HG03039 (cell line): ENCODE measurements around the gene OSBPL1A.

ENCODE experiments used
- ATAC-seq: cut with Tn5 transposase; IDR thresholded peaks from one replicate; pipeline ENCODE4 v1.9.1; 2021; ENCODE audit warnings: mild to moderate bottlenecking, moderate library complexity; ENCODE audit not compliant: unreplicated experiment

The OSBPL1A gene

GRCh38 chr18:24397694-24398368 lies at the start of gene OSBPL1A:
Gene OSBPL1A, minus strand, starts transcription at chr18:24397824. Its CDS starts 20,291 bp downstream, at chr18:24377533.
- peak; percentile 67 for ATAC-seq

- ATAC-seq = no peak
Measured at GRCh38 chr18:24446953-24447538, 49.4 kb upstream of the OSBPL1A start.

GRCh38 chr18:24446453-24446852 lies 48.8 kb upstream of the OSBPL1A start:
- no peak for ATAC-seq

- ATAC-seq = no peak
Measured at GRCh38 chr18:24443870-24444269, 46.2 kb upstream of the OSBPL1A start.

GRCh38 chr18:24436939-24437338 lies 39.3 kb upstream of the OSBPL1A start:
- no peak for ATAC-seq

GRCh38 chr18:24432618-24433017 lies 35.0 kb upstream of the OSBPL1A start:
- ATAC-seq = no peak

GRCh38 chr18:24429188-24429587 lies 31.6 kb upstream of the OSBPL1A start:
- no peak for ATAC-seq

- ATAC-seq = no peak
Measured at GRCh38 chr18:24428709-24429108, 31.1 kb upstream of the OSBPL1A start.

GRCh38 chr18:24427484-24427883 lies 29.9 kb upstream of the OSBPL1A start:
- ATAC-seq = no peak

- ATAC-seq = peak; percentile 75
Measured at GRCh38 chr18:24426398-24427294, 29.0 kb upstream of the OSBPL1A start, which contains the start of gene IMPACT. Gene IMPACT, plus strand, starts transcription at chr18:24426670. Its CDS starts 87 bp downstream, at chr18:24426757.

- ATAC-seq = no peak
Measured at GRCh38 chr18:24426073-24426397, 28.4 kb upstream of the OSBPL1A start.

- ATAC-seq = no peak
Measured at GRCh38 chr18:24421831-24422230, 24.2 kb upstream of the OSBPL1A start.

GRCh38 chr18:24420551-24420950 lies 22.9 kb upstream of the OSBPL1A start:
- no peak for ATAC-seq

- no peak for ATAC-seq
Measured at GRCh38 chr18:24417480-24417879, 19.9 kb upstream of the OSBPL1A start.

- no peak for ATAC-seq
Measured at GRCh38 chr18:24414349-24415003, 16.9 kb upstream of the OSBPL1A start.

GRCh38 chr18:24413148-24413547 lies 15.5 kb upstream of the OSBPL1A start:
- ATAC-seq = no peak

GRCh38 chr18:24408496-24408895 lies 10.9 kb upstream of the OSBPL1A start:
- no peak for ATAC-seq

- no peak for ATAC-seq
Measured at GRCh38 chr18:24404591-24404990, 7.0 kb upstream of the OSBPL1A start.

GRCh38 chr18:24403076-24403475 lies 5.5 kb upstream of the OSBPL1A start:
- no peak for ATAC-seq

- no peak for ATAC-seq
Measured at GRCh38 chr18:24402209-24402785, 4.7 kb upstream of the OSBPL1A start.

GRCh38 chr18:24400587-24400986 lies 3.0 kb upstream of the OSBPL1A start:
- ATAC-seq = no peak
